HepG2 (cell line): Measurements from ENCODE around the gene CACNA1D.

Experiments used
- ATF7 ChIP-seq, 2 experiments: fragments of 450-650 bp in 1 of 2; sonication (generic) in 1 of 2; formaldehyde crosslinking in 1 of 2; IDR thresholded peaks; 2 replicates each; pipeline versions ENCODE4 v1.4.0 to v1.6.1; 2016 to 2020; ENCODE audit warnings: antibody characterized with exemption in 1 of 2, mild to moderate bottlenecking in 1 of 2, missing genetic modification reagents in 1 of 2
- CBX5 ChIP-seq: sonication (generic); formaldehyde crosslinking; IDR thresholded peaks from 2 replicates; pipeline ENCODE4 v1.4.0; 2020; ENCODE audit warnings: missing genetic modification reagents, borderline replicate concordance
- GTF2F1 ChIP-seq: fragments of 150-350 bp; IDR thresholded peaks from 2 replicates; pipeline ENCODE4 v1.6.1; 2014; ENCODE audit warnings: low read length
- IKZF4 ChIP-seq: sonication (generic); formaldehyde crosslinking; IDR thresholded peaks from 2 replicates; pipeline ENCODE4 v1.5.1; 2020; ENCODE audit warnings: borderline replicate concordance, mild to moderate bottlenecking, low read depth, missing genetic modification reagents; ENCODE audit errors: not compliant biosample characterization
- ISL2 ChIP-seq: sonication (generic); formaldehyde crosslinking; IDR thresholded peaks from 2 replicates; pipeline ENCODE4 v1.5.0; 2020; ENCODE audit warnings: missing genetic modification reagents
- PBX2 ChIP-seq: IDR thresholded peaks from 2 replicates; pipeline ENCODE4 v1.6.1; 2016; ENCODE audit warnings: control low read depth
- POLR2AphosphoS2 ChIP-seq: IDR thresholded peaks from 2 replicates; pipeline ENCODE4 v1.6.1; 2011; ENCODE audit warnings: low read depth, low read length, improper control_type of control experiment
- RBFOX2 ChIP-seq: fragments of 200-400 bp; formaldehyde crosslinking; IDR thresholded peaks from 2 replicates; pipeline ENCODE4 v1.6.1; 2017; ENCODE audit warnings: low read depth, mild to moderate bottlenecking, low read length
- SRSF1 ChIP-seq: fragments of 200-400 bp; formaldehyde crosslinking; optimal IDR thresholded peaks from 2 replicates; pipeline ENCODE3; 2017; ENCODE audit warnings: mild to moderate bottlenecking, low read depth, low read length, moderate library complexity
- SUZ12 ChIP-seq: fragments of 150-350 bp; IDR thresholded peaks from 2 replicates; pipeline ENCODE4 v1.6.1; 2014; ENCODE audit warnings: low read depth, low read length
- ZNF737 ChIP-seq: sonication (generic); formaldehyde crosslinking; IDR thresholded peaks from 2 replicates; pipeline ENCODE4 v1.5.0; 2020; ENCODE audit warnings: missing genetic modification reagents, mild to moderate bottlenecking, borderline replicate concordance
- ZSCAN29 ChIP-seq: sonication (generic); formaldehyde crosslinking; conservative IDR thresholded peaks from 2 replicates; pipeline ENCODE4 v1.4.0; 2020; ENCODE audit warnings: mild to moderate bottlenecking, missing genetic modification reagents
- TF ChIP-seq, protein P1 (sequence below): sonication (generic); formaldehyde crosslinking; IDR thresholded peaks from 2 replicates; pipeline ENCODE4 v1.8.1; 2023; ENCODE audit warnings: missing genetic modification reagents, inconsistent platforms, borderline replicate concordance

DNA sequence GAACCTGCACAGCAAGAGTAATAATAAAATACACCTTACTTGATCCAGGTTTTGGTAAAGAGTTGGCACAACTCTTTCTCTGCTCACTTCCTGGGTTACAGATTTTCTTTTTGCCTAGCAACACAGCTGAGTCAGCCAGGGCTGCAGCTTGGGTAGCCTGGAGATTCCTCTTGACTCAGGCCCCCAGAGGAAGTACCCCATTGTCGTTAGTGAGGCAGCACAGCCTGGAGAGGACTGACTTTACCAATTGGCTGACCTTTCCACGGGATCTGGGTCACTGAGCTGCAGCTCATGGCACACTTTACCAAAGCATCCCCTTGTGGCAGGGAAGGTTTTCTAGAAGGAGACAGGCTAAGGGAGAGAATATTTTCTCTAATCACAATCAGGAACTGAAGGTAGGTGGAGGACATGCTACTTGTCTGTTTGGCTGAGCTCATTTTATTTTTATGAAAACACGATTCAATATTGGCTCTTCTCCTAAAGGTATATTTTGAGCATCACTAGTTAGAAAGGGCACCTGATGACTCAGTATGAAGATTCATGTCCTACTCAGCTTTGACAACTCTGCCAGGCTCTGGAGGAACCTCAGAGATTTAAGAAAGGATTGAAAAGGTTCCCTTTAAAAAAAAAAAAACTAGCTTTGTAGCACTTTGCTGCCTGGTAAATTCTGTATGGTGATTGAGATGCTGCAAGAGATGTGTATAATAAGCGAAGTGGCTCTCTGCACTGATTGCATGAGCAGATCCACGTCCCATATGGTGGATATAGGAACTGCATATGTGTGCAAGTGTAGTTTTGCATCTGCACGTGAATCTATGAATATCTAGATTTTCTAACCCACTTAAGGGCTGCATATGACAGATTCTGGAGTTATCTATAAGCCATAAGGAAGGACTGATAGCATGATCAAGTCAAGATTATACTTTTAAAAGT lies 227.0 kb downstream of the CACNA1D start:
- TF ChIP-seq IKZF4 (CRISPR knock-in tag) = no peak
- TF ChIP-seq SUZ12 = no peak
- no peak for TF ChIP-seq PBX2
- no peak for TF ChIP-seq ATF7 (IDR thresholded peaks at IDR 0.05)
- TF ChIP-seq ATF7 (CRISPR knock-in tag; IDR thresholded peaks at IDR 0.05) = no peak
- TF ChIP-seq SRSF1 = no peak
- no peak for TF ChIP-seq GTF2F1
- no peak for TF ChIP-seq ZSCAN29
- no peak for TF ChIP-seq ZNF737 (CRISPR knock-in tag)
- TF ChIP-seq RBFOX2 = no peak
- no peak for TF ChIP-seq POLR2AphosphoS2
- TF ChIP-seq CBX5 = no peak
- TF ChIP-seq ISL2 = no peak
- TF ChIP-seq, protein P1, sequence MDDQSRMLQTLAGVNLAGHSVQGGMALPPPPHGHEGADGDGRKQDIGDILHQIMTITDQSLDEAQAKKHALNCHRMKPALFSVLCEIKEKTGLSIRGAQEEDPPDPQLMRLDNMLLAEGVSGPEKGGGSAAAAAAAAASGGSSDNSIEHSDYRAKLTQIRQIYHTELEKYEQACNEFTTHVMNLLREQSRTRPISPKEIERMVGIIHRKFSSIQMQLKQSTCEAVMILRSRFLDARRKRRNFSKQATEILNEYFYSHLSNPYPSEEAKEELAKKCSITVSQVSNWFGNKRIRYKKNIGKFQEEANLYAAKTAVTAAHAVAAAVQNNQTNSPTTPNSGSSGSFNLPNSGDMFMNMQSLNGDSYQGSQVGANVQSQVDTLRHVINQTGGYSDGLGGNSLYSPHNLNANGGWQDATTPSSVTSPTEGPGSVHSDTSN (CRISPR knock-in tag) = no peak
